Measurements from ENCODE around the gene PSPH. TPM values are rescaled to one million over a fixed set of nuclear protein-coding genes. Genes with fewer than 3 reads are reported as not detected.

Gene PSPH
- total and polyA plus RNA-seq, 2 donors (not counting 3 experiments of a cell fraction or from before 2014, with no cell fraction given) = 11.8 to 24.2 TPM

DNA sequence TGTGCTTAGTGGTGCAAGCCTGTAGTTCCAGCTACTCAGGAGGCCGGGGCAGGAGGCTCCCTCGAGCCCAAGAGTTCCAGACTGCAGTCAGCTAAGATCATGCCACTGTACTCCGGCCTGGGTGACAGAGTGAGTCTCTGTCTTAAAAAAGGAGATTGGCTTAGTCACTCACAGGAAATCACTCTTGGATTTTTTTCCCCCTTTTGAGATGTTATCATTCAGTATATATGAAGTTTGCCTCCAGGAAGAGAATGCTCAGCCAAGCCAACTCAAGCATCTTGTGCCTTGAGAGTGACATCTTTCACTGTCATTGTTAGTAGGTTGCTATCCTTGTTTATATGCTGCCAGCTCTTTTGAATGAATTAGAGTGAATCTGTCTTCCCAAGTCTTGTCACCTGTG, 58.9 kb downstream of the PSPH start:
- POLR2A ChIA-PET = no interaction called here

More for the DNA sequence above, 58.9 kb downstream of the PSPH start:
- Histone ChIP-seq H3K27me3 (ENCODE audit: control insufficient read depth in 2 of 2, insufficient read depth in 2 of 2, low read length in 2 of 2) (no peaks in the 10 kb centered on the region), H3K36me3 (ENCODE audit: control insufficient read depth in 2 of 2, extremely low read depth in 1 of 2, insufficient read depth in 2 of 2, low read length in 2 of 2) (peaks cover 0 to 13% of the 10 kb centered on the region in 2 experiments), H3K4me2 (ENCODE audit: insufficient read depth, low read length) (no peak overlapping the region), H3K4me1 (ENCODE audit: control insufficient read depth, extremely low read depth, insufficient read depth, low read length) (peaks cover 6% of the 10 kb centered on the region), H2AFZ (ENCODE audit: low read depth, low read length) (no peak overlapping the region), H3K9ac (replicated peaks; ENCODE audit: extremely low read depth, insufficient read depth, low read length) (no peak overlapping the region), H3K9me3 (replicated peaks; ENCODE audit: control insufficient read depth, insufficient read depth, low read length) (no peaks in the 10 kb centered on the region), H3K4me3 (replicated peaks in 1 of 3; ENCODE audit: insufficient read depth in 1 of 3, low read depth in 1 of 3, low read length in 3 of 3) (no peak overlapping the region), H4K20me1 (replicated peaks; ENCODE audit: control insufficient read depth, extremely low read depth, insufficient read depth, low read length) (no peaks in the 10 kb centered on the region), H3K79me2 (ENCODE audit: control insufficient read depth, insufficient read depth, low read length) (no peaks in the 10 kb centered on the region), H3K27ac (ENCODE audit: insufficient read depth, low read depth, low read length) (no peak overlapping the region), H3K9me1 (replicated peaks; ENCODE audit: control insufficient read depth, extremely low read depth, insufficient read depth, low read length) (no peaks in the 10 kb centered on the region)
- intact Hi-C loops (cut with micrococcal nuclease) (no loop called here), dilution Hi-C loops (cut with MboI; ENCODE audit: extremely low pct_ligation_motif_present, low sequenced_read_pairs) (no loop called here)
- CTCF ChIA-PET = no interaction called here
- DNase-seq (ENCODE audit: low read depth, low spot score) (peak; percentile 21), FAIRE-seq (peak; percentile 83)
- TF ChIP-seq EZH2 (IDR thresholded peaks at IDR 0.05; ENCODE audit: borderline replicate concordance, low read depth, low read length, severe bottlenecking) (no peak), JUN (IDR thresholded peaks at IDR 0.05; ENCODE audit: borderline replicate concordance, insufficient read depth, insufficient read length, low read depth) (no peak), POLR2A (IDR thresholded peaks at IDR 0.05; ENCODE audit: low read depth, low read length) (no peak), FOS (IDR thresholded peaks at IDR 0.05; ENCODE audit: borderline replicate concordance, insufficient read depth, low read length) (peak; percentile 20), GATA2 (IDR thresholded peaks at IDR 0.05; ENCODE audit: insufficient read depth, insufficient read length, low read depth, low read length) (peak; percentile 85), MAX (IDR thresholded peaks at IDR 0.05; ENCODE audit: insufficient read depth, insufficient read length) (no peak), MYC (IDR thresholded peaks at IDR 0.05; ENCODE audit: low read depth, low read length) (no peak), POLR2AphosphoS5 (IDR thresholded peaks at IDR 0.05; ENCODE audit: insufficient read depth, low read depth, low read length) (no peak), CTCF (IDR thresholded peaks at IDR 0.05; ENCODE audit: extremely low read depth in 1 of 2, insufficient read depth in 1 of 2, low read depth in 1 of 2, low read length in 2 of 2) (no peak)
- BruUV-seq (replicated peaks) = no TSS peak

Data from endothelial cell of umbilical vein (primary cell).